Forelimb muscle (tissue), 1 donor: ENCODE data around the gene STARD13. TPM values are rescaled to one million over a fixed set of nuclear protein-coding genes. Genes with fewer than 3 reads are reported as not detected.

ENCODE experiments used
- DNase-seq: peaks from one replicate; pipeline ENCODE4 v3.0.0-alpha.2; 2013; ENCODE audit warnings: low read depth
- polyA plus RNA-seq: library from polyadenylated mRNA; unstranded; fragments of 120-200 nt; gene quantifications from one replicate; pipeline ENCODE4 v1.2.1, GENCODE V29; 2013; ENCODE audit not compliant: insufficient read length

The STARD13 gene
- polyA plus RNA-seq, 1 donor, result 21.4 TPM

- no peak for DNase-seq
Observed at GRCh38 chr13:33083054-33083453, 202.5 kb downstream of the STARD13 start.

- no peak for DNase-seq
Observed at GRCh38 chr13:33081666-33082065, 203.9 kb downstream of the STARD13 start.

GRCh38 chr13:33080972-33081590 is 204.5 kb downstream of the STARD13 start:
- DNase-seq, result no peak

- no peak for DNase-seq
Observed at GRCh38 chr13:33079960-33080359, 205.6 kb downstream of the STARD13 start.

- DNase-seq, result no peak
Observed at GRCh38 chr13:33078263-33078662, 207.3 kb downstream of the STARD13 start.

GRCh38 chr13:33076001-33076992 is 209.3 kb downstream of the STARD13 start:
- no peak for DNase-seq

GRCh38 chr13:33073338-33073737 is 212.2 kb downstream of the STARD13 start:
- DNase-seq, result no peak

- no peak for DNase-seq
Observed at GRCh38 chr13:33072759-33073158, 212.8 kb downstream of the STARD13 start.

GRCh38 chr13:33072282-33072681 is 213.3 kb downstream of the STARD13 start:
- no peak for DNase-seq

GRCh38 chr13:33070713-33071112 is 214.8 kb downstream of the STARD13 start:
- DNase-seq, result no peak

GRCh38 chr13:33069365-33069764 is 216.2 kb downstream of the STARD13 start:
- no peak for DNase-seq

- no peak for DNase-seq
Observed at GRCh38 chr13:33066329-33066728, 219.2 kb downstream of the STARD13 start.

- DNase-seq, result no peak
Observed at GRCh38 chr13:33060815-33061214, 224.7 kb downstream of the STARD13 start.

- DNase-seq, result no peak
Observed at GRCh38 chr13:33058776-33059327, 226.7 kb downstream of the STARD13 start.

GRCh38 chr13:33057019-33057780 is 228.4 kb downstream of the STARD13 start:
- DNase-seq, result no peak

GRCh38 chr13:33053397-33054066 is 232.0 kb downstream of the STARD13 start:
- DNase-seq, result no peak
